Pericardium fibroblast (primary cell): ENCODE measurements around the gene ZC3H6. TPM values are rescaled to one million over a fixed set of nuclear protein-coding genes. Genes with fewer than 3 reads are reported as not detected.

ENCODE experiments used
- total RNA-seq: library from RNA; depleted of rRNA; stranded (reverse); fragments of >200 nt; gene quantifications from 2 replicates; pipeline ENCODE4 v1.2.3, GENCODE V29; 2015

ZC3H6 gene, protein sequence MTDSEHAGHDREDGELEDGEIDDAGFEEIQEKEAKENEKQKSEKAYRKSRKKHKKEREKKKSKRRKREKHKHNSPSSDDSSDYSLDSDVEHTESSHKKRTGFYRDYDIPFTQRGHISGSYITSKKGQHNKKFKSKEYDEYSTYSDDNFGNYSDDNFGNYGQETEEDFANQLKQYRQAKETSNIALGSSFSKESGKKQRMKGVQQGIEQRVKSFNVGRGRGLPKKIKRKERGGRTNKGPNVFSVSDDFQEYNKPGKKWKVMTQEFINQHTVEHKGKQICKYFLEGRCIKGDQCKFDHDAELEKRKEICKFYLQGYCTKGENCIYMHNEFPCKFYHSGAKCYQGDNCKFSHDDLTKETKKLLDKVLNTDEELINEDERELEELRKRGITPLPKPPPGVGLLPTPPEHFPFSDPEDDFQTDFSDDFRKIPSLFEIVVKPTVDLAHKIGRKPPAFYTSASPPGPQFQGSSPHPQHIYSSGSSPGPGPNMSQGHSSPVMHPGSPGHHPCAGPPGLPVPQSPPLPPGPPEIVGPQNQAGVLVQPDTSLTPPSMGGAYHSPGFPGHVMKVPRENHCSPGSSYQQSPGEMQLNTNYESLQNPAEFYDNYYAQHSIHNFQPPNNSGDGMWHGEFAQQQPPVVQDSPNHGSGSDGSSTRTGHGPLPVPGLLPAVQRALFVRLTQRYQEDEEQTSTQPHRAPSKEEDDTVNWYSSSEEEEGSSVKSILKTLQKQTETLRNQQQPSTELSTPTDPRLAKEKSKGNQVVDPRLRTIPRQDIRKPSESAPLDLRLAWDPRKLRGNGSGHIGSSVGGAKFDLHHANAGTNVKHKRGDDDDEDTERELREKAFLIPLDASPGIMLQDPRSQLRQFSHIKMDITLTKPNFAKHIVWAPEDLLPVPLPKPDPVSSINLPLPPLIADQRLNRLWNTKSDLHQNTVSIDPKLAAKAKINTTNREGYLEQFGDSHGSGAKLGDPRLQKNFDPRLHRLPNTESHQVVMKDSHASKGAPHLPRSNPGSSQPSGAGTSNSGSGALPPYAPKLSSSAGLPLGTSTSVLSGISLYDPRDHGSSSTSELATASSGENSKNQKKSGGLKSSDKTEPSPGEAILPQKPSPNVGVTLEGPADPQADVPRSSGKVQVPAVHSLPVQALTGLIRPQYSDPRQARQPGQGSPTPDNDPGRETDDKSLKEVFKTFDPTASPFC
- total RNA-seq: 2.0 and 2.3 TPM in 2 replicates

DNA sequence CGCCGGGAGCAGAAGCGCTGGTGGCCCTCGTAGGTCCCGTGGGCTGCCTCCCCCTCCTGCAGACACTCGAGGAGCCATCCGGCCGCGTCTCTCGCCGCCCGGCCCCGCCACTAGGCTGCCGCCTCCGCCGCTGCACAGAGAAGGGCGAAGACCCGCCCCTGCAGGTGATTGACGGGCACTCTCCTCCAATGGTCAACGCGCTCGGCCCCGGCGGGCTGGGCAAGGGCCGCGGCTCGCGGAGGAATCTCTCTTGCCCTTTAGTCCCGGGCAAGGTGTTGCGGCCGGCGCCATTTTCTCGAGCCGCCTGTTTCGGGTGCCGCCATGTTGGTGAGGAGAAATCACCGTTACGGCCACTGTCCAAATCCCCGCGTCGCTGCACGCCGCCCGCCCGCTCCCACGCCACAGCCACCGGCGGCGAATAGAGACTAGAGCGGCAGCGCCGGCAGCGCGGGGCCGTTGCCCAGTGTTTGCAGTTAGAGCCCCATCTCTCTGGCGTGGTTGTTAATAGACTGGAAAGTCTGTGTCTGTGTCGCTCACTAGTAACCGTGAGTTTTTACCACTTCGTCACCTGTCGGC is at the start of gene ZC3H6:
Gene ZC3H6 (plus strand): TSS at position 287 of the 576 bp plus-strand sequence. CDS start 398 bp downstream, outside the sequence.

DNA sequence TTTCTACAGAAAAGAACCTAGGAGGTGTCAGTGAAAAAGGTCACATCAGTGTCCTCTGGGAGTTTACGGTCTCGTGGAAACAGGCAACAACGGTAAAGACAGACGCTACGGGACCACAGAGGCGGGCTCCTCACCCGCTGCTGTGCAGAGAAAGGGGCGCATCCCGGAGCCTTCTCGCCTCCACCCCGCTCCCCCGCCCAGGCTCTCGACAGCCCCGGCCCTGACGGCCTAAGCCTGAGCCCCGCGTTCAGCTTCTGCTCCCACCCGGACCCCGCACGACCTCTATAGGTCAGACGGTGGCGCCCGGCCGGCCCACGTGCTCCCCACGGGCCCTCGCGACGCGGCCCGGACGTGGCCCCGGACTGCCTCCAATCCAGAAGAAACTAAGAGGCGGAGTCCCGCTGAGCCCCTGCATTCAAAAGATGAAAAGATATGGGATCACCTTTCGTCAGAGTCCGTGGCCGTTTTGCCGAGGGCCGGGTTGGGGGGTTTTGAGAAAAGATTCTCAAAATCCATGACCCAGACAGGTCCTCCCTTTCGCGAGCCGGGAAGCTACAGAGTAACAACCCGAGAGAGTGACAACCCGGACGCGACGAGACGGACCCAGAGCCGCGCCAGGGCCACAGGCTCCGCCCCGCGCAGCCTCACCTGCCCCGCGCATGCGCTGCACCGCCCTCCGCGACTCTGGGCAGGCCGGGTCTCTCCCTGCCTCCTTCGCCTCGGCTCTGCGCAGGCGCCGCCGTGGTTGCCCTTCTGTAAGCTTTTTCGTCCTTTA is 20.7 kb upstream of the ZC3H6 start, which contains the start of gene ZC3H8:
Gene ZC3H8 (minus strand): TSS at position 577 of the 775 bp plus-strand sequence. CDS start 61 bp downstream, at position 516.

Other genes starting within 250 kb of the ZC3H6 start
- 16.6 and 28.0 TPM in 2 replicates for gene TMEM87B, start 220.3 kb upstream of the ZC3H6 start, total RNA-seq
- 3.7 and 5.4 TPM in 2 replicates for gene FBLN7, start 137.2 kb upstream of the ZC3H6 start, total RNA-seq
- gene ZC3H8, start 20.6 kb upstream of the ZC3H6 start, total RNA-seq: 3.9 and 9.8 TPM in 2 replicates
- gene RGPD8, start 158.0 kb downstream of the ZC3H6 start, total RNA-seq: 3.9 and 4.7 TPM in 2 replicates
- 19.6 and 28.8 TPM in 2 replicates for gene TTL, start 206.6 kb downstream of the ZC3H6 start, total RNA-seq